HG02981 (cell line): Measurements from ENCODE around the gene KRT9.
"Not testable (repeated sequence)": the region's sequence is repeated elsewhere in the genome, so short reads cannot be mapped to it uniquely, and the experiment has no call there.

Experiments used
- ATAC-seq: cut with Tn5 transposase; IDR thresholded peaks from one replicate; pipeline ENCODE4 v1.9.1; 2021; ENCODE audit warnings: mild to moderate bottlenecking, moderate library complexity; ENCODE audit not compliant: unreplicated experiment

KRT9 gene

DNA sequence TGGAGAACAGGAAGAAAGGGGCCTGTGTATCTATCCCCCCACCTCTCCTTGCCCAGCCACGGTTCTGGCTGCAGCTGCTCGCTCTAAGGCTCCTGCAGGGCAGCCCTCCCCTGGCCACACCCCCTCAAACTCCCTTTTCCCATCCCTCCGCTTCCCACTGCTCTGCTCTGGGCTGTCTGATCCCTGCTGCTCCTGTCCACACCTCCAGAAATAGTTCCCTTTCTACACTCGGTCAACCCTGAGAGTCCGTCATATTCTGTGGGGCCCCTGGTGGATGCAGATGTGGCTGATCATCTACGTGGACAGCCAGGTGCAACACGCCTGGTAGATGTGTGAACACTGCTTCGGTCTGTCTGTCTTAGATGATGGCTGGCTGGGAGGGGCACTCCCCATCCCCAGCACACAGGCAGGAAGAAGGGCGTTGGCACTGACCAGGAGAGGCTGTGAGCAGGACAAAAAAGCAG, 24.4 kb downstream of the KRT9 start:
- no peak for ATAC-seq

- no peak for ATAC-seq
Measured at GRCh38 chr17:41546819-41547218, 25.0 kb downstream of the KRT9 start.

- no peak for ATAC-seq
Measured at GRCh38 chr17:41545829-41546410, 25.9 kb downstream of the KRT9 start.

- no peak for ATAC-seq
Measured at GRCh38 chr17:41544935-41545334, 26.9 kb downstream of the KRT9 start.

- no peak for ATAC-seq
Measured at GRCh38 chr17:41544491-41544892, 27.4 kb downstream of the KRT9 start.

DNA sequence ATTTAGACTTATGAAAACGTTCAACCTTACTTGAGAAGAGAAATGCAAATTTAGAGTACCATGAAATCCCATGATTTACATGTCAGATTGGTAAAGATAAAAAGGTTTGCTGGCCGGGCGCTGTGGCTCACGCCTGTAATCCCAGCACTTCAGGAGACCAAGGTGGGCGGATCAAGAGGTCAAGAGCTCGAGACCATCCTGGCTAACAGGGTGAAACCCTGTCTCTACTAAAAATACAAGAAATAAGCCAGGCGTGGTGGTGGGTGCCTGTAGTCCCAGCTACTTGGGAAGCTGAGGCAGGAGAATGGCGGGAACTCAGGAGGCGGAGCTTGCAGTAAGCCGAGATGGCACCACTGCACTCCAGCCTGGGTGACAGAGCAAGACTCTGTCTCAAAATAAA, 29.1 kb downstream of the KRT9 start:
- not testable (repeated sequence) for ATAC-seq

DNA sequence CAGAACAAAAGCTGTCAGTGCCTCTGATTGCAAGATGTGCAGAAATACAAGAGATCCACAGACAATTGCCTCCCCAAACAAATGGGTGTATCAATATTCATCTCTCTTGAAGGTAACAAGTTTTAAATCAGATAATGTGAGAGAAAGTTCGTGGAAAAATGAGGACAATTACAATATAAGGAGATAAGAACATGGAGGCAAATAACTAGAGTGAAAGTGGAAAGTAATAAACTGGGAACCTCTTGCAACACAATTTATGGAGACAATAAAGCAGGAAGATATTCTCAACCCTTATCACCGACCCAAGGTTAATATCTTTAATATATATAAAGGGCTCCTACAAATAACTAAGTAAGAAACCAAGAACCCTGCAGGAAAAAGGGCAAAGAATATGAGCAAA, 29.5 kb downstream of the KRT9 start:
- no peak for ATAC-seq

DNA sequence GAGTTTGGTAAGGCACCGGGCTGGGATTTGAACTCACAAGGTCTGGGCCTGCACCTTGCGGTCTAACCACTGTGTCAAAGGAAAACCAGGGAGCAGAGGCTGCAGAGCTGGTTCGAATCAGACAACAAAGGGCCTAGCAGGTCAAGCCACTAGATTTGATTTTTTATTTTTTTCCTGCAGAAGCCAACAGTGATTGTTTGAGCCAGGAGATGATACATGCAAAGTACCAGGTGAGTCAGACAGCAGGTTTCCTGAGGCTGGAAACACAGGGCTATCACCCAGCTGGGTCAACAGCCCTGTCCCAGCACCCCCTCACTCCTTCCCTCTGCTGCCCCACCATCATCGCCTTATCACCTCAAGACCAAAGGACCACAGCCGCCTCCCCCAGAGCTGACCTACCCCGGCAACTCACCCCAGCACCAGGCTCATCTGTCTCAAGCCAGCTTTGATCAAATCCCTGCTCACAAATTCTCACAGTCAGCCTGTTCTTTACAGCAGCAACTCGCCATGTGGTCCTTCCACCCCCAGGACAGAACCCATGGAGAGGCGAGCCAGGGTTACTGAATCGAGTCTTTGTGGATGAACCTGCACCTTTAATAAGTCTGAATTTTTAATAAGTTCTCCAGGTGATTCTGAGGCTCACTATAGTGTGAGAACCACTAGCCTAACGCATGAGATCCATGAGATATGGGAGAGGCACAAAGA, 30.8 kb downstream of the KRT9 start:
- ATAC-seq, result no peak

GRCh38 chr17:41539979-41540701, 31.7 kb downstream of the KRT9 start:
- no peak for ATAC-seq

DNA sequence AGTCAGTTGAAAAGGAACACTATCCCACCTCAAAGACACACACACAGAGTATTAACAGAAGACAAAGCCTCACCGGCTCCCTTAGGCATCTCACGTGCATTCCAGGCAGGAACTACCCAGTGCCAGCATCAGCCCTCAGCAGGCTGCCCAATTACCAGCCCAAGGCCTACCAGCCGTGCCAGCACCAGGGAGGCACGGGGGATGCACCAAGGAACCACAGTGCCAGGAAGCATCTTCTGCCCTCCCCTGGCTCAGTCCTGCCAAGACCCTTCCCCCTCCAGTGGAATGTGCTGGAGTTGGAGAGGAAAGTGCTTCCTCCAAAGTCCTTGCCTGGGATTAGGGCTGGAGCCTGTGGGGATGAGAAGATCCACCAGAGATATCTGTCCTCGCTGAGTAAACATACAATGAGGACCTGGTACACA, 32.8 kb downstream of the KRT9 start:
- ATAC-seq, result no peak

- no peak for ATAC-seq
Measured at GRCh38 chr17:41538565-41538991, 33.3 kb downstream of the KRT9 start.

DNA sequence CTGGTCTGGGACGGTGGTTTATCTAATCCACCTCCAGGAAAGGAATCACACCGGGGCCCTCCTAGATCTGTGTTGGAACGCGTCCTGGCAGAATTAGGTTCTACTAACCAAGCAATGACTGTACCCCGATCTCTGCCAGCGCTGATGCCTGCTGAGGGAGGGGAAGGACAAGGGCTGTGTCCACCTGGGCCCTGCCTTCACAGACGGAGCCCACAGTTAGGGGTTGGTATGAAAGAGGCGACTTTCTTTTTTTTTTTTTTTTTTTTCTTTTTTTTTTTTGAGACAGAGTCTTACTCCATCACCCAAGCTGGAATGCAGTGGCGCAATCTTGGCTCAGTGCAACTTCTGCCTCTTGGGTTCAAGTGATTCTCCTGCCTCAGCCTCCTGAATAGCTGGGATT, 33.9 kb downstream of the KRT9 start:
- no peak for ATAC-seq

GRCh38 chr17:41537614-41537954, 34.3 kb downstream of the KRT9 start:
- no peak for ATAC-seq

GRCh38 chr17:41536741-41537613, 34.9 kb downstream of the KRT9 start:
- ATAC-seq, result no peak

- ATAC-seq, result no peak
Measured at GRCh38 chr17:41535764-41536481, 35.9 kb downstream of the KRT9 start.

- no peak for ATAC-seq
Measured at GRCh38 chr17:41534899-41535546, 36.8 kb downstream of the KRT9 start.

DNA sequence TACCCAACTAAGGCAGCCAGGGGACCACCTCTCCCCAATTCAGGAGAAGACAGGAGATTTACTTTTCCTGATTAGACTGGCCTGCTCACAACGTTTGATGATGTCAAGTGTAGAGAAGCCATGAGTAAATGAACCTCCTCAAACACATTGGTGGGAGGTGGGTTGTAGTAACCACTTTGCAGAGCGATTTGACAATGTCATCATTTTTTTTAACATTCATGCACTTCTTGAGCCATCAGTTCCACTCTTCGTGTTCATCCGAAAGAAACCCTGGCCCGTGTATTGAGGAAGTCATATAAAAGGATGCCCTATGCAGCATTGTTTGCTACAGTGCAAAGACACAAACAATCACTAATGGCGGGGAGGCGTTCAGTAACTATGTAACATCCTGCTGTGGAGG, 38.2 kb downstream of the KRT9 start:
- no peak for ATAC-seq

DNA sequence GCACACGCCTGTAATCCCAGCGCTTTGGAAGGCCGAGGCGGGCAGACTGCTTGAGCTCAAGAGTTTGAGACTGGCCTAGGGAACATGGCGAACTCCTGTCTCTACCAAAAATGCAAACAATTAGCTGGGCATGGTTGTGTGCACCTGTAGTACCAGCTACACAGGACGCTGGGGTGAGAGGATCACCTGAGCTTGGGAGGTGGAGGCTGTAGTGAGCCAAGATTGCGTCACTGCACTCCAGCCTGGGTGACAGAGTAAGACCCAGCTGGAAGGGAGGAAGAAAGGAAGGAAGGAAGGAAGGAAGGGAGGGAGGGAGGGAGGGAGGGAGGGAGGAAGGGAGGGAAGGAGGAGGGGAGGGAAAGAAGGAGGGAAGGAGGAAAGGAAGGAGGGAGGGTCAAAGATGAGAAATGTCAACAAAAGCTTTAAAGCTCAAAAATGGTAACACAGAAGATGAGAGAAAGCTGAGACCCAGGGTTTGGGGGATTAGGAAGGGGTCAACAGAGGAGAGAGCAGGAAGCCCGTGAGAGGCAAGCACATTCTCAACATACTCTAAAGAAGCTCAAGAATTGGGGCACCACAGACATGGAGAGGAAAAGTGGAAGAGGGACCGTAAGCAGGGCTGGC, 38.8 kb downstream of the KRT9 start:
- ATAC-seq, result no peak

GRCh38 chr17:41531993-41532392, 39.9 kb downstream of the KRT9 start:
- ATAC-seq, result no peak
